GM19023 (cell line): ENCODE measurements around the gene EVI5L.

ENCODE experiments used
- ATAC-seq: cut with Tn5 transposase; IDR thresholded peaks from one replicate; pipeline ENCODE4 v1.9.1; 2021; ENCODE audit warnings: mild to moderate bottlenecking, moderate library complexity; ENCODE audit not compliant: unreplicated experiment

The EVI5L gene

GRCh38 chr19:7859831-7860713, 30.1 kb downstream of the EVI5L start:
- ATAC-seq, result no peak

- no peak for ATAC-seq
Measured at GRCh38 chr19:7860714-7861618, 30.9 kb downstream of the EVI5L start.

GRCh38 chr19:7861619-7862412, 31.8 kb downstream of the EVI5L start:
- ATAC-seq, result no peak

DNA sequence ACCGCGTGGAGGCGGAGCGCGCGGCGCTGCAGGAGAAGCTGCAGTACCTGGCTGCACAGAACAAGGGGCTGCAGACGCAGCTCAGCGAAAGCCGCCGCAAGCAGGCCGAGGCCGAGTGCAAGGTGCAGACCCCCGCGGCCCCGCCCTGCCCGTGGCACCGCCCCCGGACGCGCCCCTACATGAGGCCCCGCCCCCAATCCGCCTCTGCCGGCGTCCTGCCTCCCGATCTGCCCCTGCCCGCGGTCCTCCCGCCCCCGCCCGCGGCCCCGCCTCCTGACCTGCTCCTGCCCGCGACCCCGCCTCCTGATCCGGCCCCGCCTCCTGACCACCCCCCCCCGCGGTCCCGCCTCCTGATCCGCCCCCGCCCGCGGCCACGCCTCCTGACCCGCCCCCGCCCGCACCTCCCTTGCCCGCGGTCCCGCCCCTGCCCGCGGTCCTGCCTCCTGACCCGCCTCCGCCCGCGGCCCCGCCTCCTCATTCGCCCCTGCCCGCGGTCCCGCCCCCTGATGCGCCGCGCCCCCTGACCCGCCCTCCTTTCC, 32.5 kb downstream of the EVI5L start:
- ATAC-seq, result no peak

DNA sequence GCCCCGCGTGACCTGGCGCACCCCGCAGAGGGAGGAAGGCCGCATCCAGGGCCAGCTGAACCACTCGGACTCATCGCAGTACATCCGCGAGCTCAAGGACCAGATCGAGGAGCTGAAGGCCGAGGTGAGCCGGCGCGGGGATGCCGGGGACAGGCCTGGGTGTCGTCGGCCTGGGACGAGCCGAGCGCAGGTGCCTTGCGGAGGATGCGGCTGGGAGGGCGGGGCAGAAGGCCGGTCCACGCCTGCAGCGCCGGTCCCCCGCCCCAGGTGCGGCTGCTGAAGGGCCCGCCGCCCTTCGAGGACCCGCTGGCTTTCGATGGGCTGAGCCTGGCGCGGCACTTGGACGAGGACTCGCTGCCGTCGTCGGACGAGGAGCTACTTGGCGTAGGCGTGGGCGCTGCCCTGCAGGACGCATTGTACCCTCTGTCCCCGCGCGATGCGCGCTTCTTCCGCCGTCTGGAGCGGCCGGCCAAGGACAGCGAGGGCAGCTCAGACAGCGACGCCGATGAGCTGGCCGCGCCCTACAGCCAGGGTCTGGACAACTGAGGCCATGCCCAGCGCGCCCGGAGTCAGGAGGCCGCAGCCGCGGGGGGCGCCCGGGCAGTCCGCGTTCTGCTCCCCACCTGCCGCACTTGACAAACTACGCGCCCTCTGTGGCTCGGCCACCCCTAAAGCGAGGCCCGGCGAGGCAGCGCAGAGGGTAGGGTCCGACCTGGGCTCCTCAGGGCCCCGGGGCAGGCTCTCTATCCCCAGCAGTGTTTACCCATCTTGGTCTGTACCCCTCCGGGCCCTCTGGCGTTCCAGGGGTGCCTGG, 33.3 kb downstream of the EVI5L start:
- no peak for ATAC-seq

DNA sequence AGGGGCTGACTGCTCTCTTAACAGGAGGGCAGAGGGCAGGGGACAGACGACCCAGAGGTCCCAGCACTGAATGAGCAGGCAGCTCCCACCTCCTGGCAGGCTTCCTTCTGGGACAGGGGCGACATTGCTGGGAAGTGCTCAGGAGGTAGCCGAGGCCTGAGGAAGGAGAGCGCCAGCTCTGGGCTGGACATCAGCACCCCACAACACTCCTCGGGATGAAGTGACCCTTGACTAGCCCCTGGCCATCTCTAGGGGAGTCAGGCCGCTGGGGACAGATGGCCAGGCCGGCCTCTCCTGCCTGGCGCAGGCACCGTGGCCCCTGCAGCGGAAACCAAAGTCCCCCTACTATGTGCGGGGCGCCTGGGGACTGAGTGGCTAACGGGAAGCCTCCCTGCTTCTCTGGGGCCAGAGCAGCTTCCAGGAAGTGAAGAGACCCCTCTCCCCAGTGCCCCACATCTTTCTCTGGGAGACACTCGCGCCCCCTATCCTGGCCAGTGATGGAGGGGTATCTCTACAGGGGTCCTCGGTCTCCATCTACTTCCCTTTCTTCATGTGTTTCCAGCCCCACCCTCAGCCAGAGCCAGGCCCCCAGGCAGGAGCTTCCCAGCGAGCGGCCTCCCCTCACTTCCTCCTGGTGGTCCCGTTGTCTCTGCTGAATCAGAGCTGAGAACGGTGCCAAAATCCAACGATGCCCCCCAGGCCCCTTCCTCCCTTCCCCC, 34.1 kb downstream of the EVI5L start:
- no peak for ATAC-seq

DNA sequence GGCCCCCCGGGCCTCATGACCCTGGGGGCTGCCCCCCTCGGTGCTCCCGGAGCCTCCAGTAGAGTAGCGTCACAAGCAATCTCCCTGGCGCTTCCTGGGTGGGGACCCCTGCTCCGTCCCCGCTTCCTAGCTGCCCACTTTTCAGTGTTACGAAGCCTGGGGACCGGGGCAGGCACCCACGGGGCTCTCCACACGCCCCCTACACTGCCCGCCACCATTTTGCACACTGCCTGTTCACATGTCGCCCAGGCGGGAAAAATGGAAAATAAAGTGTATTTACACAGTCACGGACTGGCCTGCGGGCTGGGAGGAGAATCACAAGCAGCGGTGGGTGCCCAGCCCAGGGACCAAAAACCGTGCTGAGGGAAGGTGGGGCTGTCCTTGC, 34.7 kb downstream of the EVI5L start:
- ATAC-seq, result no peak

DNA sequence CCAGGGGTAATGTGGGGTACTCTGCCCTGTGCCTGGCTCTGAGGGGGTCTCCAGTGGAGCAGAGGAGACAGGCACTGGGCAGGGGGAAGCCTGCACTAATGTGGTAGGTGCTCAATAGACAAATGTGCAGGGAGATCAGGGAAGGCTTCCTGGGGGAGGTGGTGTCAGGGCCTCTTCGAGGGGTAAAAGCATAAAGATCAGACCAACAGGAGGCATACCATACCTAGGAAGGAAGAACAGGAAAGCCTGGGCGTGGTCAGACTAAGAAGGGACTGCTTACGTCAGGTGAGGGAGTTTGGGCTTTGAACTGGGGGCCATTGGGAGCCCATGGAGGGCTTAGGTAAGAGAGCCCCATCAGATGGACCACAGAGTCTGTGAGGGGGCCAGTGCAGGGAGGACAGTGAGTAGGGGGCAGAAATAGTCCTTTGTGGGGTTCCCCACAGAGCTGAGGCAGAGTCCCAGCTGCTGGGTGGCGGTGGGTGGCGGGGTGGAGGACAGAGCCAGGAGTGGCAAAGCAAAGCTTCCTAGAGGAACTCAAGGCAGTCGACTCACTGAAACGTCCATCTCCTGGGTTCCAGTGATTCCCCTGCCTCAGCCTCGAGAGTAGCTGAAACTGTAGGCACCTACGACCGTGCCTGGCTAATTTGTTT, 35.4 kb downstream of the EVI5L start:
- ATAC-seq, result no peak

GRCh38 chr19:7866399-7867091, 36.5 kb downstream of the EVI5L start:
- ATAC-seq, result no peak

- no peak for ATAC-seq
Measured at GRCh38 chr19:7867092-7867844, 37.2 kb downstream of the EVI5L start.

- no peak for ATAC-seq
Measured at GRCh38 chr19:7868326-7868670, 38.3 kb downstream of the EVI5L start.

- ATAC-seq, result peak; percentile 65
Measured at GRCh38 chr19:7868671-7869452, 38.8 kb downstream of the EVI5L start.

DNA sequence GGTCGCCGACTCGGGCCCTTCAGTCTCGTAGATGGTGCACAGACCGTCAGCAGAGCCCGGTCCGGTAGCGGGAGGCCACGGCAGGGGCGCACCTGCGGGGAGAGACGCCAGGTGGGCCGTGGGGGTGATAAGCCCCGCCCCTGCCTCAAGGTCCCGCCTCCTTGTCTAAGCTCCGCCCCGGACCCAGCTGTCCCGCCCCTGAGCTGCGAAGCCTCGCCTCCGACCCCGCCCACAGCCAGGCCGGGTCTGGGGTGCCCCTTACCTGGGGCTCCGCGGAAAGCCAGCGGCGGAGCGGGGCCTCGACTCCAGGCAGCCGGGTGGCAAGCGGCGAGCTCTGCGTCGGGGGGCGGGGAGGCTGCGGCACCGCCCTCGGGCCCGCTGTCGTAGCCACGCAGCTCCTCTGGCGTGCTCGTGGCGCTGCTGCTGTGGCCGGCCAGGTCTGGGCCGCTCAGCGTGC, 39.5 kb downstream of the EVI5L start:
- ATAC-seq, result peak; percentile 59

GRCh38 chr19:7869910-7870511, 40.0 kb downstream of the EVI5L start:
- ATAC-seq, result no peak

- no peak for ATAC-seq
Measured at GRCh38 chr19:7870571-7871436, 40.8 kb downstream of the EVI5L start.
